PC-3 (cell line): ENCODE measurements around the gene MAN2B1. TPM values are rescaled to one million over a fixed set of nuclear protein-coding genes. Genes with fewer than 3 reads are reported as not detected.

Source experiments
- ATAC-seq: fragments of 200-7000 bp; cut with Tn5 transposase; 2 replicates; pipeline ENCODE4 v1.9.1; 2020; ENCODE audit warnings: mild to moderate bottlenecking, moderate library complexity
- BruUV-seq: library from RNA; stranded (reverse); fragments of 400-500 nt; replicated peaks from 2 replicates; lab custom pipeline; 2021; lab: Mats Ljungman, UMichigan
- CTCF ChIA-PET: fragments of 300-600 bp; sonication (Branson Sonifier 250); formaldehyde crosslinking; loops from one replicate; lab custom pipeline; 2022; ENCODE audit warnings: antibody characterized with exemption; lab: Charles Lee
- POLR2A ChIA-PET: fragments of 300-600 bp; sonication (Branson Sonifier 250); formaldehyde crosslinking; loops from one replicate; lab custom pipeline; 2022; ENCODE audit warnings: antibody characterized with exemption; ENCODE audit not compliant: unreplicated experiment; lab: Charles Lee
- DNase-seq: peaks from one replicate; pipeline ENCODE4 v3.0.0-alpha.2; 2015
- H2AFZ ChIP-seq: fragments of 300-600 bp; sonication (generic); 2 replicates; pipeline ENCODE4 v1.6.0; 2016; ENCODE audit warnings: antibody characterized with exemption, low read length
- H3F3A ChIP-seq: fragments of 300-600 bp; sonication (generic); one replicate; pipeline ENCODE4 v1.6.0; 2017; ENCODE audit warnings: antibody characterized with exemption, low read length, control low read depth, mild to moderate bottlenecking; ENCODE audit not compliant: unreplicated experiment
- H3K27ac ChIP-seq: fragments of 300-600 bp; sonication (generic); 2 replicates; pipeline ENCODE4 v1.5.1; 2016; ENCODE audit warnings: mild to moderate bottlenecking, low read length
- H3K27me3 ChIP-seq: fragments of 300-600 bp; sonication (generic); 2 replicates; pipeline ENCODE4 v1.6.1; 2016; ENCODE audit warnings: low read length, mixed read lengths
- H3K36me3 ChIP-seq: fragments of 300-600 bp; sonication (generic); 2 replicates; pipeline ENCODE4 v1.6.1; 2016; ENCODE audit warnings: low read depth, mixed run types, low read length, mixed read lengths
- H3K4me1 ChIP-seq: fragments of 300-600 bp; sonication (generic); 2 replicates; pipeline ENCODE4 v1.5.1; 2016; ENCODE audit warnings: low read length; ENCODE audit not compliant: insufficient read depth
- H3K4me2 ChIP-seq: fragments of 300-600 bp; sonication (generic); 2 replicates; pipeline ENCODE4 v1.6.0; 2016; ENCODE audit warnings: low read length
- H3K4me3 ChIP-seq: fragments of 300-600 bp; sonication (generic); 2 replicates; pipeline ENCODE4 v1.5.1; 2016; ENCODE audit warnings: mild to moderate bottlenecking, low read length, mixed read lengths
- H3K79me2 ChIP-seq: fragments of 300-600 bp; sonication (generic); 2 replicates; pipeline ENCODE4 v1.6.1; 2017; ENCODE audit warnings: low read length, mixed read lengths
- H3K9ac ChIP-seq: fragments of 300-600 bp; sonication (generic); 2 replicates; pipeline ENCODE4 v1.6.0; 2016; ENCODE audit warnings: mild to moderate bottlenecking, low read length
- H3K9me2 ChIP-seq: fragments of 300-600 bp; sonication (generic); replicated peaks from 2 replicates; pipeline ENCODE4 v1.6.1; 2016; ENCODE audit warnings: mixed run types, low read length, mixed read lengths
- H3K9me3 ChIP-seq: fragments of 300-600 bp; sonication (generic); 2 replicates; pipeline ENCODE4 v1.6.1; 2016; ENCODE audit warnings: low read length, mixed read lengths
- H4K20me1 ChIP-seq: fragments of 300-600 bp; sonication (generic); 2 replicates; pipeline ENCODE4 v1.6.1; 2016; ENCODE audit warnings: low read length, mixed read lengths
- CTCF ChIP-seq: fragments of 300-600 bp; sonication (generic); conservative IDR thresholded peaks from 2 replicates; pipeline ENCODE4 v1.5.1; 2017; ENCODE audit warnings: antibody characterized with exemption, low read depth, mild to moderate bottlenecking, low read length
- EZH2 ChIP-seq: fragments of 300-600 bp; sonication (generic); IDR thresholded peaks from one replicate; pipeline ENCODE4 v1.6.1; 2017; ENCODE audit warnings: antibody characterized with exemption, mild to moderate bottlenecking, low read length; ENCODE audit not compliant: unreplicated experiment
- EZH2phosphoT487 ChIP-seq: fragments of 300-600 bp; sonication (generic); IDR thresholded peaks from 2 replicates; pipeline ENCODE4 v1.6.1; 2018; ENCODE audit warnings: mild to moderate bottlenecking, antibody characterized with exemption, low read length, borderline replicate concordance
- intact Hi-C: fragments of 100-400 bp; cut with micrococcal nuclease; formaldehyde crosslinking; loops from 2 replicates; pipeline ENCODE4 v1.9.0; 2023
- total RNA-seq: library from RNA; depleted of rRNA; stranded (reverse); fragments of >200 nt; gene quantifications from 2 replicates; pipeline ENCODE4 v1.2.3, GENCODE V29; 2014

The MAN2B1 gene
- total RNA-seq, 1 experiment from 2014 or later: 67.5 TPM

DNA sequence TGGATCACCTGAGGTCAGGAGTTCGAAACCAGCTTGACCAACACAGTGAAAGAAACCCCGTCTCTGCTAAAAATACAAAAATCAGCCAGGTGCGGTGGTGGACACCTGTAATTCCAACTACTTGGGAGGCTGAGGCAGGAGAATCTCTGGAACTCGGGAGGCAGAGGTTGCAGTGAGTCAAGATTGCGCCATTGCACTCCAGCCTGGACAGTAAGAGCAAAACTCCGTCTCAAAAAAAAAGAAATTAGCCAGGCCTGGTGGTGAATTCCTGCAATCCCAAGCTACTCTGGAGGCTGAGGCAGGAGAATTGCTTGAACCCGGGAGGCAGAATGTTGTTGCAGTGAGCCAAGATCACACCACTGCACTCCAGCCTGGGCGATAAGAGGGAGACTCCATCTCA lies 42.1 kb upstream of the MAN2B1 start:
- no peaks in the 10 kb centered on the region for H3K9me2 ChIP-seq
- ATAC-seq: no peak
- BruUV-seq: no TSS peak
- ChIA-PET POLR2A (no interaction called here), CTCF (no interaction called here)
- no peaks in the 10 kb centered on the region for H3K4me1 ChIP-seq
- H2AFZ ChIP-seq: no peak overlapping the region
- no peak overlapping the region for H3K9ac ChIP-seq
- H3K27me3 ChIP-seq: no peaks in the 10 kb centered on the region
- no peak overlapping the region for H3K27ac ChIP-seq
- peaks cover 70% of the 10 kb centered on the region for H3K36me3 ChIP-seq
- intact Hi-C loops: no loop called here
- no peak overlapping the region for H3K4me3 ChIP-seq
- H4K20me1 ChIP-seq: no peaks in the 10 kb centered on the region
- H3K9me3 ChIP-seq: no peaks in the 10 kb centered on the region
- H3K79me2 ChIP-seq: no peaks in the 10 kb centered on the region
- no peaks in the 10 kb centered on the region for H3F3A ChIP-seq
- DNase-seq: no peak
- no peak for TF ChIP-seq EZH2phosphoT487
- TF ChIP-seq CTCF: no peak
- TF ChIP-seq EZH2: no peak
- H3K4me2 ChIP-seq: no peak overlapping the region

DNA sequence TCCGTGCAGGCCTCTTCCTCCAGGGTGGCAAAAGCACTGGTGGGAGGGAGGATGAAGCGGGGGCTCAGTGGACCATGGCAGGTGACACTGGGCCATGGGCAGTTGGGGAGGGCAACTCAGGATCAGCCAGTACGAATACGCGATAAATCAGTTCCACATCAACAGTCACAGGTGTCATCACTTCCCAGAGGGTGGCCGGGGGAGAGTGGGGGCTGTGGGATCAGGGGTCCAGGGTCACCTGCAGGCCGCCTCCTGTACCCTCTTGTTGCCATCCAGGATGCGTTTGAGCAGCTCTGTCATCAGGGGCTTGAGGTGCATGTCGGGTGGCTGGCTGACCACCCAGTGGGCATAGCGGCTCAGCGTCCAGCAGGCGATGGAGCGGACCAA lies 39.8 kb upstream of the MAN2B1 start:
- TF ChIP-seq EZH2phosphoT487: no peak
- TF ChIP-seq EZH2: no peak
- no peak for TF ChIP-seq CTCF
- H3K27me3 ChIP-seq: no peaks in the 10 kb centered on the region
- H3K4me2 ChIP-seq: no peak overlapping the region
- H3F3A ChIP-seq: no peaks in the 10 kb centered on the region
- POLR2A ChIA-PET: no interaction called here
- ATAC-seq (no peak), DNase-seq (no peak)
- H3K9me2 ChIP-seq: no peaks in the 10 kb centered on the region
- no peaks in the 10 kb centered on the region for H3K9me3 ChIP-seq
- intact Hi-C loops: no loop called here
- BruUV-seq: no TSS peak
- H3K4me3 ChIP-seq: no peak overlapping the region
- peaks cover 75% of the 10 kb centered on the region for H3K36me3 ChIP-seq
- H2AFZ ChIP-seq: no peak overlapping the region
- no peaks in the 10 kb centered on the region for H4K20me1 ChIP-seq
- H3K9ac ChIP-seq: no peak overlapping the region
- H3K4me1 ChIP-seq: no peaks in the 10 kb centered on the region
- no peak overlapping the region for H3K27ac ChIP-seq
- no peaks in the 10 kb centered on the region for H3K79me2 ChIP-seq
- CTCF ChIA-PET: no interaction called here

DNA sequence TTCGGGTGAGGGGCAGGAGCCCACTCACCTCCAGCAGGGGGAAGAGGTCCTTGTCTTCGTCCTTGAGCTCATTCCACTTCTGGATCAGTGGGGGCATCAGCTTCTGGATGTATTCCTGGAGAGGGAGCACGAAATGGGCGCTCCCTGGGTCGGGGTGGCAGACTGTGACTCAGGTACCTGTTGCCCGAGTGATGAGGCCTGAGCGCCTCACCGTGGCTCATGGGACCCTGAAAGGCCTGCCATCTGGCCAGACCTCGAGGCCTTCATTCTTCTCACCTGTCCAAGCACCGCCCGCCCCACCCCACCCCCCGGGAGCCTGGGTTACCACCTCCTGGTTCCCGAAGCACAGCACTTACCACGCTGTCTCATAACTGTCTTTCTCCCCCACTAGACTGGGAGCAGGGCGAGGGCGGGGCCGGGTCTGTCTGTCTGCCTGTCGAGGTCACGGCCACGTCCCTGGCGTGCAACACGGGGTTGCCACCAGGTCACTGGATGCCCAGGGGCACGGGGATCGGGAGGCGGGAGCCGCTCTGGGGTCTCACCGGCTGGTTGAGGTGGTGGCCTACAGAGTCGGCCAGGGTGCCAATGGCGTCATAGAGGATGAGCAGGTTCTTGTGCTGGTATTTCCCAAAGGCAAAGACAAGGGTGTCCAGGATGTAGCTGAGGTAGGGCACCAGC lies 39.3 kb upstream of the MAN2B1 start:
- Histone ChIP-seq H3K4me2 (no peak overlapping the region), H3K27me3 (no peaks in the 10 kb centered on the region), H2AFZ (no peak overlapping the region), H3F3A (no peaks in the 10 kb centered on the region), H3K9me3 (no peaks in the 10 kb centered on the region), H3K27ac (no peak overlapping the region), H3K9me2 (no peaks in the 10 kb centered on the region), H3K79me2 (no peaks in the 10 kb centered on the region), H3K4me3 (no peak overlapping the region), H3K36me3 (peaks cover 77% of the 10 kb centered on the region), H4K20me1 (no peaks in the 10 kb centered on the region), H3K9ac (no peak overlapping the region), H3K4me1 (no peaks in the 10 kb centered on the region)
- intact Hi-C loops: no loop called here
- DNase-seq (no peak), ATAC-seq (no peak)
- TF ChIP-seq EZH2: no peak
- no peak for TF ChIP-seq EZH2phosphoT487
- TF ChIP-seq CTCF: no peak
- ChIA-PET CTCF (no interaction called here), POLR2A (no interaction called here)
- no TSS peak for BruUV-seq
